GM12873 (cell line): ENCODE results near the gene GBE1.

Experiments used
- TF ChIP-seq, protein P1 (sequence below): IDR thresholded peaks from 2 replicates; pipeline ENCODE4 v1.5.1; 2012; ENCODE audit warnings: low read depth, mild to moderate bottlenecking, moderate library complexity, low read length, control low read depth; ENCODE audit not compliant: insufficient read depth; ENCODE audit errors: missing control alignments

Gene GBE1

DNA sequence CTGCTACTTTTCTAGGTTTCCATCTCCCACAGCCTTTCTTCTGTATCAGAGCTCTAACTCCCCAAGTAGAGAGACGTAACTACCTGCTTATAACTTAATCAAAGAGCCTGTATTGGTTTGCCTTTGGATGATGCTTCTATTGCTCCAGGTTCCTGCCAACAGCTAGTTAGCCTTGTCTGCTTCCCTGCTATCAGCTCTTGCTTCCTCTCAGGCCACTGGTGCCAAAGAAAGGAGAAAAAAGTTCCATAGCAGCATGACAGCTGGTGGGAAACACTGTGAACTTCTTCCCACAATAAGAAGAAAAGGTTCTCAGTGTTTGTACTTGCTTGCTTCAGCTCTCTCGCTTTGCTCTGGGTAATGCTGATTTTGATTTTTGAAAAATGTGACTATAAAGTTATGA, 206.6 kb downstream of the GBE1 start:
- TF ChIP-seq, protein P1, sequence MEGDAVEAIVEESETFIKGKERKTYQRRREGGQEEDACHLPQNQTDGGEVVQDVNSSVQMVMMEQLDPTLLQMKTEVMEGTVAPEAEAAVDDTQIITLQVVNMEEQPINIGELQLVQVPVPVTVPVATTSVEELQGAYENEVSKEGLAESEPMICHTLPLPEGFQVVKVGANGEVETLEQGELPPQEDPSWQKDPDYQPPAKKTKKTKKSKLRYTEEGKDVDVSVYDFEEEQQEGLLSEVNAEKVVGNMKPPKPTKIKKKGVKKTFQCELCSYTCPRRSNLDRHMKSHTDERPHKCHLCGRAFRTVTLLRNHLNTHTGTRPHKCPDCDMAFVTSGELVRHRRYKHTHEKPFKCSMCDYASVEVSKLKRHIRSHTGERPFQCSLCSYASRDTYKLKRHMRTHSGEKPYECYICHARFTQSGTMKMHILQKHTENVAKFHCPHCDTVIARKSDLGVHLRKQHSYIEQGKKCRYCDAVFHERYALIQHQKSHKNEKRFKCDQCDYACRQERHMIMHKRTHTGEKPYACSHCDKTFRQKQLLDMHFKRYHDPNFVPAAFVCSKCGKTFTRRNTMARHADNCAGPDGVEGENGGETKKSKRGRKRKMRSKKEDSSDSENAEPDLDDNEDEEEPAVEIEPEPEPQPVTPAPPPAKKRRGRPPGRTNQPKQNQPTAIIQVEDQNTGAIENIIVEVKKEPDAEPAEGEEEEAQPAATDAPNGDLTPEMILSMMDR: no peak

DNA sequence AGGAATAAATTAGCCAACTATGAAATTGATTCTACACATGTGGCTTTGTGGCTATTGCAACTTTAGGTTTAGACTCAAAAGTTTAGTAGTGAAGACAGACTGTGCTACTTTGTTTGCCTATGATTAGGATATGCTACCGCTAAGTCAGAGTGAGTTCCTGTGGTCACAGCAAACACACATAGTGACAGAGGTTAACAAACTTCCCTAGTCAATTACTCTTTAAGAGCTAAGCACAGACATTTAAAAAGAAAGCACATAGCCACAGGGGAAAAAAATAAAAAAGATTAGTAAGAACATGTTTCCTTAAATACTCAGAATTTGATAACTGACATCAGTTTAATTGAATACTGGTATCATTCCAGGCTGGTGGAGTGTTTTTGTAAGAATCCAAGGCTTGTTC, 207.1 kb downstream of the GBE1 start:
- TF ChIP-seq, protein P1: no peak

DNA sequence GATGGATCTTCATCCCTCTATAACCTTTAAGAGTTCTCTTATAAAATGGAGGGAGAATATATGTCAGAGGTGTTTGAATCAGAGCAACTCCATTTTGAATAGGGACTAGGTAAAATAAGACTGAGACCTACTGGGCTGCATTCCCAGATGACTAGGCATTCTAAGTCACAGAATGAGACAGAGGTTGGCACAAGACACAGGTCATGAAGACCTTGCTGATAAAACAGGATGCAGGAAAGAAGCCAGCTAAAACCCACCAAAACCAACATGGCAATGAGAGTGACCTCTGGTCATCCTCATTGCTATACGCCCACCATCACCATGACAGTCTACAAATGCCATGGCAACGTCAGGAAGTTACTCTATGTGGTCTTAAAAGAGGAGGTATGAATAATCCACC, 211.0 kb downstream of the GBE1 start:
- TF ChIP-seq, protein P1: no peak

DNA sequence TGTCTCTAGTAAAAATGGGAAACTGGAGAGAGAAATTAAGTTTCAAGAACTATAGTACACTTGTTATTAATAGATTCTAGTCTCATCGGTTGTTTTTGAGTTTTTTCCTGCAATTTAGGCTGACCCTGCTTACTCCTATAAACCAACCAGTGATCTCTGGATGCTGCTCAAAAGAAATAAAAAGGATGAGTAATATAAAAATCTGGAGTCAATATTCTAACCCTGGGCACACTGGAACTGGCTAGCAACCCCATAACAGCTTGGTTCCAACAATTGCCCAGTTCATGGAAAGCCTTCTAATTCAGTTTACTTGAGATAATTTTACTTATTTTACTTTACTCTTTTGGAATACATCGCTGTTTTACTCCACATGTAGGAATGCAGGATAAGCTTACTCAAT, 211.6 kb downstream of the GBE1 start:
- TF ChIP-seq, protein P1: no peak

DNA sequence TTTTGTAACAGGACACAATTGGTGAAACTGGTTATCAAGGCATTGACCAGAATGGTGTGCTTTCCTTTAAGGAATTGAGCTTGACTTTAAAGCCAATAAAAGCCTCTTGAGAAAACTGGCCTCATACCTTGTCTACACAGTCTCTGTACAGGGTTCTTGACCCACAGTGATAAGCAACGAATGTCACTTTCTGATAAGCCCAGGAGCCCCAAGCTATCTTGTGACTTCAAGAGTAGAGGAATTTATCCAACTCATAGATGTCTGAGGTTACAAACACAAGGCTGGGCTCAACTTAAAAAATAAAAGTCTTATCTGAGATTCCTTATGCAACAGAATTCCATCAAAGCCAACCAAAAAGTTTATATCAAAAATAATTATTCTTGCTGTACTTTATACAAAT, 212.1 kb downstream of the GBE1 start:
- TF ChIP-seq, protein P1: no peak

DNA sequence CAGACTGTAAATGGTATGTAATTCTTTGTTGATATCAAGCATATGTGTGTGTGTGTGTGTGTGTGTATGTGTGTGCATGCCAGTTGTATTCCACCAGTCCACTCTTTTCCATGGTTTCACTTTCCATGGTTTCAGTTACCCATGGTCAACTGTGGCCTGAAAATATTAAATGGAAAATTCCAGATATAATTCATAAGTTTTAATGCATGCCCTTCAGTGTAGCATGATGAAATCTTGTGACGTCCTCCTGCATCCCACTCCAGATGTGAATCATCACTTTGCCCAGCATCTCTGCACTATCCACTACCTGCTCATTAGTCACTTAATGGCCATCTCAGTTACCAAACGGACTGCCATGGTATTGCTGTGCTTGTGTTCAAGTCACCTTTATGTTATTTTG, 215.9 kb downstream of the GBE1 start:
- TF ChIP-seq, protein P1: no peak

DNA sequence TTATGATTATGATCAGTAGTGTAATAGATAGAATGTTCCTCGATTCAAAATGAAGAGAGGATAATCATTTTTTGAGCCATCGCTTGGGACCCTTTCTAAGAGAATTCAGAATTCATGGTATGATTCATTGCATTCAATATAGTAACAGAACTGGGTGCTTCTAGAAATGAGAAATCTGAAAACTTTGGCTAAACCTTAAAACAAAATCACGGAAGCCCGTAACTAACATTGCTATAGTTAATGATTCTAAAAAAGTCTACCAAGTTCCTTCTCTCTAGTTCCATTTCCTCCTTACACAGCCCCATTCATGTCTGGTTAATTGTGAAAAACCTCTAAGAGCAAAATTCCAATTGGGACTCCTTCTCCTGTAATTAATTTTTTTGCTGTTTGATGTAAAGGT, 217.1 kb downstream of the GBE1 start:
- TF ChIP-seq, protein P1: no peak
